Parathyroid adenoma (tissue), 2 donors: ENCODE results near the gene HSH2D.

Experiments
- H2AFZ ChIP-seq: fragments of 300-600 bp; sonication (generic); one replicate; pipeline ENCODE4 v1.7.0; 2017; ENCODE audit warnings: antibody characterized with exemption, mild to moderate bottlenecking
- H3K27ac ChIP-seq: fragments of 300-600 bp; sonication (generic); one replicate; pipeline ENCODE4 v1.7.0; 2017
- H3K27me3 ChIP-seq: fragments of 300-600 bp; sonication (generic); one replicate; pipeline ENCODE4 v1.7.0; 2017; ENCODE audit warnings: low read length; ENCODE audit not compliant: control insufficient read depth, insufficient read depth
- H3K36me3 ChIP-seq: fragments of 300-600 bp; sonication (generic); one replicate; pipeline ENCODE4 v1.7.0; 2017; ENCODE audit warnings: low read length; ENCODE audit not compliant: control insufficient read depth, insufficient read depth
- H3K4me1 ChIP-seq: fragments of 300-600 bp; sonication (generic); one replicate; pipeline ENCODE4 v1.7.0; 2017; ENCODE audit warnings: control low read depth
- H3K4me2 ChIP-seq: fragments of 300-600 bp; sonication (generic); one replicate; pipeline ENCODE4 v1.7.0; 2017; ENCODE audit warnings: low read length
- H3K4me3 ChIP-seq: fragments of 300-600 bp; sonication (generic); one replicate; pipeline ENCODE4 v1.7.0; 2017; ENCODE audit warnings: low read depth, low read length
- H3K79me2 ChIP-seq: fragments of 300-600 bp; sonication (generic); one replicate; pipeline ENCODE4 v1.7.0; 2017; ENCODE audit warnings: control low read depth
- H3K9ac ChIP-seq: fragments of 300-600 bp; sonication (generic); one replicate; pipeline ENCODE4 v1.7.0; 2017; ENCODE audit warnings: mild to moderate bottlenecking
- H3K9me3 ChIP-seq: fragments of 300-600 bp; sonication (generic); one replicate; pipeline ENCODE4 v1.7.0; 2017; ENCODE audit warnings: low read length; ENCODE audit not compliant: control insufficient read depth
- CTCF ChIP-seq: fragments of 300-600 bp; sonication (generic); IDR thresholded peaks from one replicate; pipeline ENCODE4 v1.7.0; 2017; ENCODE audit warnings: antibody characterized with exemption, mild to moderate bottlenecking
- donor health status: primary hyperparathyroidism.

Gene HSH2D

GRCh38 chr19:16127776-16128371, 15.6 kb upstream of the HSH2D start:
- Histone ChIP-seq H3K36me3 (no peaks in the 10 kb centered on the region), H3K4me3 (no peak overlapping the region), H3K79me2 (no peaks in the 10 kb centered on the region), H3K27ac (no peak overlapping the region), H3K4me2 (no peak overlapping the region), H3K4me1 (no peaks in the 10 kb centered on the region), H3K27me3 (no peaks in the 10 kb centered on the region), H2AFZ (no peak overlapping the region), H3K9me3 (no peaks in the 10 kb centered on the region), H3K9ac (no peak overlapping the region)
- no peak for TF ChIP-seq CTCF

GRCh38 chr19:16131648-16132047, 11.8 kb upstream of the HSH2D start:
- Histone ChIP-seq H3K9me3 (no peaks in the 10 kb centered on the region), H3K4me1 (no peaks in the 10 kb centered on the region), H3K36me3 (no peaks in the 10 kb centered on the region), H3K27ac (no peak overlapping the region), H3K9ac (no peak overlapping the region), H3K79me2 (no peaks in the 10 kb centered on the region), H3K27me3 (no peaks in the 10 kb centered on the region), H3K4me2 (no peak overlapping the region), H3K4me3 (no peak overlapping the region), H2AFZ (no peak overlapping the region)
- TF ChIP-seq CTCF = no peak

GRCh38 chr19:16133818-16134217, 9.7 kb upstream of the HSH2D start:
- H3K27ac ChIP-seq = no peak overlapping the region
- no peak for TF ChIP-seq CTCF
- no peak overlapping the region for H3K4me2 ChIP-seq
- no peaks in the 10 kb centered on the region for H3K27me3 ChIP-seq
- no peaks in the 10 kb centered on the region for H3K79me2 ChIP-seq
- H2AFZ ChIP-seq = no peak overlapping the region
- H3K36me3 ChIP-seq = no peaks in the 10 kb centered on the region
- no peak overlapping the region for H3K4me3 ChIP-seq
- H3K4me1 ChIP-seq = no peaks in the 10 kb centered on the region
- no peaks in the 10 kb centered on the region for H3K9me3 ChIP-seq
- no peak overlapping the region for H3K9ac ChIP-seq

DNA sequence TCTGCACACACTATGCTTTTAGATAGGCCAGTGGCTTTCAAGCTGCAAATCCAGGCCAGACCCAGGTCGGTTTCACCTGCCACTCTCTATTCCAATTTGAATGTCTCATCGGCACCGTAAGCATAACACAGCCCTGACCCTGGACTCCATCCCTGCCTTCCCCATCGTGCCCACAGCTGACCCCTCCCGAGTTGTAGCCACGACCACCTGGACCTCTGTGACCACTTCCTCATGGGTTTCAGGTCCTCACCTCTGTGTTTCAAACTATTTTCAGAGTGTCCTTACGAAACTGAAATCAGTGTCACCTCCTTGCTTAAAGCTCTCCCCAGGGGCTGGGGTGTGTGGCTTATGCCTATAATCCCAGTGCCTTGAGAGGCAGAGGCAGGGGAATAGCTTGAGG, 9.0 kb upstream of the HSH2D start:
- no peak for TF ChIP-seq CTCF
- H3K4me3 ChIP-seq = no peak overlapping the region
- no peaks in the 10 kb centered on the region for H3K4me1 ChIP-seq
- H3K27me3 ChIP-seq = no peaks in the 10 kb centered on the region
- H3K9ac ChIP-seq = no peak overlapping the region
- H3K36me3 ChIP-seq = no peaks in the 10 kb centered on the region
- no peak overlapping the region for H3K27ac ChIP-seq
- H3K9me3 ChIP-seq = no peaks in the 10 kb centered on the region
- H3K79me2 ChIP-seq = no peaks in the 10 kb centered on the region
- H2AFZ ChIP-seq = no peak overlapping the region
- no peak overlapping the region for H3K4me2 ChIP-seq

DNA sequence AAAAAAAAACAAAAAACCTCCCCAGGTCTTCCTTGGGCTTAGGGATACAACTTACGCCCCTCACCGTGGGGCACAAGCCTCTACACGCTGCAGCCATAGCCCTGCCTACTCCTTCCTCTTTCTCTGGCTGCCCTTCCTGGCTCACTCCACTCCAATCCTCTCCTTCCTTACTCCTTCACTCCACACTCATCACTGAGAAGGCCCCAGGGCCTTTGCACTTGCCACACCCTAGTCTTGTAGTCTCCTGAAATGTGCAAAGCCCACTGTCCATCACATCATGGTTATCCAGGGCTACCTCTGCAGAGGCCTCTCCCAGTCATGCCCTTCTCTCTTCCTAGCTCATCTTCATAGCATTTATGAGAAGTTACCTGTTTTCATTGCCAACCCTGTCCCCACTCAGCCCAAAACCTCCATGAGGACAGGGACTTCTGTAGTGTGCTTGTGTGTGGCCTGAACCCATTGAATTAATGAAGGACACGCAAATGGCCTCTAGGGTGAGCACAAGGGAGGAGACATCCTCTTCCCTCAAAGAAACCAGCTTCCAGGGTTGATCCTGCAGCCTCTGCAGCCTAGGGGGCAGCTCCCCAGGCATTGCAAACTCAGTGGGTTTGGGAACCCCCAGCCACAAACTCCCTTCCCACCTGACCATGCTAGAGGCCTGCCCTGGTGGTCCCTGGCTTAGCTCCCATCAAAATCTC, 7.9 kb upstream of the HSH2D start:
- Histone ChIP-seq H3K4me1 (no peaks in the 10 kb centered on the region), H3K79me2 (no peaks in the 10 kb centered on the region), H3K4me3 (no peak overlapping the region), H3K9ac (no peak overlapping the region), H3K9me3 (no peaks in the 10 kb centered on the region), H3K36me3 (no peaks in the 10 kb centered on the region), H3K4me2 (no peak overlapping the region), H3K27me3 (no peaks in the 10 kb centered on the region), H2AFZ (no peak overlapping the region), H3K27ac (no peak overlapping the region)
- no peak for TF ChIP-seq CTCF
